Thyroid gland (tissue), 4 donors: ENCODE measurements around the gene INAVA.

Source experiments
- POLR2A ChIP-seq, 2 donors: fragments of 450-650 bp; IDR thresholded peaks; one replicate each; pipeline ENCODE4 v1.6.1; 2017; ENCODE audit warnings: antibody characterized with exemption in 2 of 2, mild to moderate bottlenecking in 2 of 2, moderate library complexity in 1 of 2
- TF ChIP-seq, protein P1 (sequence below), 6 experiments: fragments of 200-600 bp in 3 of 6; fragments of 450-650 bp in 3 of 6; sonication (generic) in 3 of 6; IDR thresholded peaks; one replicate each; pipeline ENCODE4 v1.5.1; 2016 to 2019; ENCODE audit warnings: antibody characterized with exemption in 6 of 6, mild to moderate bottlenecking in 2 of 6, inconsistent platforms in 1 of 6, moderate library complexity in 1 of 6

DNA sequence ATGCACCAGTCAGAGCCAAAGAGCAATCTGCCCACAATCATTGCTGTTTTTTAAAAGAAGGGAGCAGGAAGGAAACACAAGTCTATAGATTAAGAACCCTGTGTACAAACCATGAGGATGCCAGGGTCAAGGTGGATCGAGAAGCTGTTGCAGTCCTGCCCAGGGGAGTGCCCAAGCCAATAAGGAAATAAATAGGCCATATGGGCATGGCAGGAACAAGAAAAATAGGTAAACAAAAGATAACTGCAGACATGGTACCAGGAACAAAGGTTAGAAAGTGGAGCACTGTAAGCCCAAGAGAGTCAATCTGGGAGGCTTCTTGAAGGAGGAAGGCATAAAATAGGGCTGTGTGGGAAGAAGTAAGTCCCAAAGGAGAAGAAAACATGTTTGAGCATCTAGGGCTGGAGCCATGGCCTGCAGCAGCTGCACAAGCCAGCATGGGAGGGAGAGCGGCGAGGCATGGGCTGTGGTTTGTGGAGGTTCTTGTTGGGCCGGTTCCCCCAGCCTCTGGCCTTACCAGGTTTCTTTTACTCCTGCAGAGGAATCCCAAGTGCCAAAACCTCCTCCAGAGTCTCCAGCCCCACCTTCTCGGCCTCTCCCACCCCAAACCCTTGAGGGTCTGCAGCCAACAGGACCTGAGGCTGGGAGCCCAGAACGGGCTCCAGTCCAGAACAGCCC lies 13.6 kb downstream of the INAVA start:
- TF ChIP-seq, protein P1, sequence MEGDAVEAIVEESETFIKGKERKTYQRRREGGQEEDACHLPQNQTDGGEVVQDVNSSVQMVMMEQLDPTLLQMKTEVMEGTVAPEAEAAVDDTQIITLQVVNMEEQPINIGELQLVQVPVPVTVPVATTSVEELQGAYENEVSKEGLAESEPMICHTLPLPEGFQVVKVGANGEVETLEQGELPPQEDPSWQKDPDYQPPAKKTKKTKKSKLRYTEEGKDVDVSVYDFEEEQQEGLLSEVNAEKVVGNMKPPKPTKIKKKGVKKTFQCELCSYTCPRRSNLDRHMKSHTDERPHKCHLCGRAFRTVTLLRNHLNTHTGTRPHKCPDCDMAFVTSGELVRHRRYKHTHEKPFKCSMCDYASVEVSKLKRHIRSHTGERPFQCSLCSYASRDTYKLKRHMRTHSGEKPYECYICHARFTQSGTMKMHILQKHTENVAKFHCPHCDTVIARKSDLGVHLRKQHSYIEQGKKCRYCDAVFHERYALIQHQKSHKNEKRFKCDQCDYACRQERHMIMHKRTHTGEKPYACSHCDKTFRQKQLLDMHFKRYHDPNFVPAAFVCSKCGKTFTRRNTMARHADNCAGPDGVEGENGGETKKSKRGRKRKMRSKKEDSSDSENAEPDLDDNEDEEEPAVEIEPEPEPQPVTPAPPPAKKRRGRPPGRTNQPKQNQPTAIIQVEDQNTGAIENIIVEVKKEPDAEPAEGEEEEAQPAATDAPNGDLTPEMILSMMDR (IDR thresholded peaks at IDR 0.05) = no peak
- TF ChIP-seq POLR2A (IDR thresholded peaks at IDR 0.05) = no peak
